DMS53 (cell line): ENCODE measurements around the gene ZCRB1.
"Not testable (repeated sequence)": the region's sequence is repeated elsewhere in the genome, so short reads cannot be mapped to it uniquely, and the experiment has no call there.

Experiments
- DNase-seq: peaks from one replicate; lab custom pipeline; 2025; lab: John Stamatoyannopoulos, UW

The ZCRB1 gene

GRCh38 chr12:42330097-42330496 lies 4.2 kb upstream of the ZCRB1 start:
- not testable (repeated sequence) for DNase-seq

GRCh38 chr12:42327227-42327590 lies 1.3 kb upstream of the ZCRB1 start:
- DNase-seq, result no peak

GRCh38 chr12:42326541-42327226 lies 790 bp upstream of the ZCRB1 start:
- peak; percentile 84 for DNase-seq

- no peak for DNase-seq
These were observed 605 bp downstream of the ZCRB1 start for GRCh38 chr12:42325326-42325652.

GRCh38 chr12:42323856-42324255 lies 2.0 kb downstream of the ZCRB1 start:
- no peak for DNase-seq

- DNase-seq, result peak; percentile 34
These were observed 3.3 kb downstream of the ZCRB1 start for GRCh38 chr12:42322567-42322966.

GRCh38 chr12:42320796-42321195 lies 5.1 kb downstream of the ZCRB1 start:
- no peak for DNase-seq

- no peak for DNase-seq
These were observed 10.8 kb downstream of the ZCRB1 start for GRCh38 chr12:42315108-42315507.

- DNase-seq, result no peak
These were observed 15.9 kb downstream of the ZCRB1 start for GRCh38 chr12:42309996-42310395.

GRCh38 chr12:42308390-42308789 lies 17.5 kb downstream of the ZCRB1 start:
- DNase-seq, result no peak

GRCh38 chr12:42306297-42306696 lies 19.6 kb downstream of the ZCRB1 start:
- DNase-seq, result no peak

- DNase-seq, result peak; percentile 64
These were observed 26.2 kb downstream of the ZCRB1 start for GRCh38 chr12:42299392-42300308.

GRCh38 chr12:42298887-42299286 lies 27.0 kb downstream of the ZCRB1 start:
- no peak for DNase-seq

- DNase-seq, result peak; percentile 94
These were observed 29.3 kb downstream of the ZCRB1 start for GRCh38 chr12:42296503-42297109.

GRCh38 chr12:42291680-42292079 lies 34.2 kb downstream of the ZCRB1 start:
- DNase-seq, result no peak

GRCh38 chr12:42288544-42288943 lies 37.4 kb downstream of the ZCRB1 start:
- peak; percentile 42 for DNase-seq

GRCh38 chr12:42286741-42287140 lies 39.2 kb downstream of the ZCRB1 start:
- no peak for DNase-seq

GRCh38 chr12:42285431-42285830 lies 40.5 kb downstream of the ZCRB1 start:
- no peak for DNase-seq

GRCh38 chr12:42284876-42285275 lies 41.0 kb downstream of the ZCRB1 start:
- DNase-seq, result no peak

- DNase-seq, result no peak
These were observed 41.7 kb downstream of the ZCRB1 start for GRCh38 chr12:42284157-42284556.

GRCh38 chr12:42283739-42284138 lies 42.2 kb downstream of the ZCRB1 start:
- DNase-seq, result no peak

- no peak for DNase-seq
These were observed 43.6 kb downstream of the ZCRB1 start for GRCh38 chr12:42282294-42282693.

GRCh38 chr12:42281844-42282243 lies 44.0 kb downstream of the ZCRB1 start:
- DNase-seq, result no peak
